Activated CD4-positive, alpha-beta T cell treated with anti-CD3 and anti-CD28 coated beads for 36 hours (primary cell): ENCODE data around the gene GADD45B. TPM values are rescaled to one million over a fixed set of nuclear protein-coding genes. Genes with fewer than 3 reads are reported as not detected.
"Not testable (repeated sequence)": the region's sequence is repeated elsewhere in the genome, so short reads cannot be mapped to it uniquely, and the experiment has no call there.

Source experiments
- ATAC-seq: fragments of 200-7000 bp; cut with Tn5 transposase; one replicate; pipeline ENCODE4 v1.10.0; 2021; ENCODE audit warnings: mild to moderate bottlenecking, moderate library complexity
- CTCF ChIA-PET: fragments of 350-600 bp; sonication (Branson Sonifier 250); formaldehyde crosslinking; loops from one replicate; lab custom pipeline; 2021; ENCODE audit warnings: antibody characterized with exemption; lab: Charles Lee
- POLR2A ChIA-PET: fragments of 350-600 bp; sonication (Branson Sonifier 250); formaldehyde crosslinking; loops from one replicate; lab custom pipeline; 2021; ENCODE audit warnings: antibody characterized with exemption, inconsistent platforms; lab: Charles Lee
- DNase-seq: peaks from one replicate; pipeline ENCODE4 v3.0.0-alpha.2; 2020
- H3K27ac Mint-ChIP-seq: one replicate; pipeline ENCODE4 v1.8.0; 2021; ENCODE audit warnings: mixed read lengths
- H3K27me3 Mint-ChIP-seq: one replicate; pipeline ENCODE4 v1.8.0; 2021; ENCODE audit warnings: mixed read lengths
- H3K36me3 Mint-ChIP-seq: one replicate; pipeline ENCODE4 v1.8.0; 2021; ENCODE audit warnings: low read depth, mixed read lengths
- H3K4me1 Mint-ChIP-seq: one replicate; pipeline ENCODE4 v1.8.0; 2021; ENCODE audit warnings: mixed read lengths
- H3K4me3 Mint-ChIP-seq: one replicate; pipeline ENCODE4 v1.8.0; 2021; ENCODE audit warnings: mild to moderate bottlenecking, moderate library complexity, mixed read lengths
- H3K9me3 Mint-ChIP-seq: one replicate; pipeline ENCODE4 v1.8.0; 2021; ENCODE audit warnings: low read depth, mixed read lengths
- intact Hi-C, 2 experiments: fragments of 100-400 bp; cut with DNase I in 1 of 2; cut with micrococcal nuclease in 1 of 2; formaldehyde crosslinking; loops; one replicate each; pipeline versions ENCODE4 v1.14.2 to v1.15.1; 2022 to 2024; cut with DNase I, micrococcal nuclease
- total RNA-seq, 2 experiments: library from RNA; stranded (reverse); gene quantifications; one replicate each; pipeline ENCODE4 v1.2.3, GENCODE V29; 2021

GADD45B gene
- total RNA-seq, 2 experiments from 2014 or later: 57.7 to 71.2 TPM

- POLR2A ChIA-PET: no interaction called here
Measured at GRCh38 chr19:2490659-2491058, 14.7 kb downstream of the GADD45B start.

GRCh38 chr19:2491130-2491801 lies 15.3 kb downstream of the GADD45B start:
- CTCF ChIA-PET: no interaction called here
- Mint-ChIP-seq H3K4me1 (peaks cover 18% of the 10 kb centered on the region), H3K36me3 (no peaks in the 10 kb centered on the region), H3K27ac (no peak overlapping the region), H3K9me3 (no peaks in the 10 kb centered on the region), H3K4me3 (no peak overlapping the region), H3K27me3 (peaks cover 47% of the 10 kb centered on the region)
- POLR2A ChIA-PET: no interaction called here
- intact Hi-C loops: no loop called here
- ATAC-seq (no peak), DNase-seq (no peak)

More at GRCh38 chr19:2490659-2491058, 14.7 kb downstream of the GADD45B start:
- Mint-ChIP-seq H3K4me1 (peaks cover 14% of the 10 kb centered on the region), H3K27ac (no peak overlapping the region), H3K4me3 (no peak overlapping the region), H3K27me3 (peaks cover 47% of the 10 kb centered on the region), H3K36me3 (no peaks in the 10 kb centered on the region), H3K9me3 (no peaks in the 10 kb centered on the region)
- ATAC-seq: no peak
- DNase-seq: no peak
- intact Hi-C loops: no loop called here
- CTCF ChIA-PET: interaction anchor here (1.2 kb wide), 1 partner anchor 13 kb away, joined by 3 read pairs; no protein-coding TSS in a partner anchor

GRCh38 chr19:2492870-2493269 lies 16.9 kb downstream of the GADD45B start:
- ChIA-PET CTCF (no interaction called here), POLR2A (interaction anchor here (0.6 to 3.3 kb wide), 2 partner anchors 16 to 60 kb away, joined by 3 to 12 read pairs; partner anchors contain the start of gene GADD45B)
- Mint-ChIP-seq H3K4me1 (peaks cover 18% of the 10 kb centered on the region), H3K4me3 (no peak overlapping the region), H3K27me3 (peaks cover 40% of the 10 kb centered on the region), H3K27ac (no peak overlapping the region), H3K9me3 (no peaks in the 10 kb centered on the region), H3K36me3 (no peaks in the 10 kb centered on the region)
- DNase-seq (no peak), ATAC-seq (no peak)
- intact Hi-C loops: no loop called here

GRCh38 chr19:2493448-2493847 lies 17.5 kb downstream of the GADD45B start:
- CTCF ChIA-PET: not testable (repeated sequence)

GRCh38 chr19:2494084-2494446 lies 18.1 kb downstream of the GADD45B start:
- Mint-ChIP-seq H3K27ac (no peak overlapping the region), H3K9me3 (no peaks in the 10 kb centered on the region), H3K27me3 (peaks cover 32% of the 10 kb centered on the region), H3K4me3 (peak overlapping the region; percentile 52), H3K4me1 (peaks cover 16% of the 10 kb centered on the region), H3K36me3 (no peaks in the 10 kb centered on the region)
- ChIA-PET CTCF (no interaction called here), POLR2A (interaction anchor here (3.3 kb wide), 1 partner anchor 17 kb away, joined by 12 read pairs; the partner anchor contains the start of gene GADD45B)
- no peak for DNase-seq
- no peak for ATAC-seq
- intact Hi-C loops: no loop called here

More at GRCh38 chr19:2493448-2493847, 17.5 kb downstream of the GADD45B start:
- ATAC-seq, H3K36me3 Mint-ChIP-seq, H3K9me3 Mint-ChIP-seq, intact Hi-C loops, H3K27ac Mint-ChIP-seq, DNase-seq, H3K4me3 Mint-ChIP-seq: not testable (repeated sequence)
- Mint-ChIP-seq H3K4me1 (peaks cover 18% of the 10 kb centered on the region), H3K27me3 (peaks cover 36% of the 10 kb centered on the region)
- POLR2A ChIA-PET: interaction anchor here (3.3 kb wide), 1 partner anchor 17 kb away, joined by 12 read pairs; the partner anchor contains the start of gene GADD45B

- DNase-seq: peak; percentile 69
- H3K4me1 Mint-ChIP-seq: peaks cover 13% of the 10 kb centered on the region
- POLR2A ChIA-PET: interaction anchor here (3.3 kb wide), 1 partner anchor 18 kb away, joined by 12 read pairs; the partner anchor contains the start of gene GADD45B
- peak; percentile 82 for ATAC-seq
- H3K27ac Mint-ChIP-seq: no peak overlapping the region
- peak overlapping the region; percentile 52 for H3K4me3 Mint-ChIP-seq
- no peaks in the 10 kb centered on the region for H3K36me3 Mint-ChIP-seq
- CTCF ChIA-PET: interaction anchor here (1.0 to 1.3 kb wide), 2 partner anchors 9 to 143 kb away, joined by 3 to 6 read pairs; no protein-coding TSS in a partner anchor
- intact Hi-C loops: no loop called here
- no peaks in the 10 kb centered on the region for H3K9me3 Mint-ChIP-seq
- peaks cover 33% of the 10 kb centered on the region for H3K27me3 Mint-ChIP-seq
Measured at GRCh38 chr19:2494447-2495129, 18.7 kb downstream of the GADD45B start.

- no peak overlapping the region for H3K27ac Mint-ChIP-seq
- H3K36me3 Mint-ChIP-seq: no peaks in the 10 kb centered on the region
- CTCF ChIA-PET: interaction anchor here (1.0 to 1.3 kb wide), 2 partner anchors 9 to 142 kb away, joined by 3 to 6 read pairs; no protein-coding TSS in a partner anchor
- peaks cover 10% of the 10 kb centered on the region for H3K4me1 Mint-ChIP-seq
- intact Hi-C loops: no loop called here
- peaks cover 30% of the 10 kb centered on the region for H3K27me3 Mint-ChIP-seq
- ATAC-seq (peak; percentile 31), DNase-seq (no peak)
- H3K4me3 Mint-ChIP-seq: peak overlapping the region; percentile 30
- POLR2A ChIA-PET: interaction anchor here (3.3 kb wide), 1 partner anchor 18 kb away, joined by 12 read pairs; the partner anchor contains the start of gene GADD45B
- H3K9me3 Mint-ChIP-seq: no peaks in the 10 kb centered on the region
Measured at GRCh38 chr19:2495130-2495641, 19.3 kb downstream of the GADD45B start.

GRCh38 chr19:2495651-2496316 lies 19.9 kb downstream of the GADD45B start:
- H3K4me3 Mint-ChIP-seq: no peak overlapping the region
- ChIA-PET POLR2A (no interaction called here), CTCF (interaction anchor here (1.3 kb wide), 2 partner anchors 118 to 142 kb away, joined by 3 to 4 read pairs; no protein-coding TSS in a partner anchor)
- no peaks in the 10 kb centered on the region for H3K9me3 Mint-ChIP-seq
- H3K27me3 Mint-ChIP-seq: peaks cover 28% of the 10 kb centered on the region
- peaks cover 10% of the 10 kb centered on the region for H3K4me1 Mint-ChIP-seq
- no peak for ATAC-seq
- no peak overlapping the region for H3K27ac Mint-ChIP-seq
- intact Hi-C loops: no loop called here
- no peak for DNase-seq
- H3K36me3 Mint-ChIP-seq: no peaks in the 10 kb centered on the region

GRCh38 chr19:2497186-2497585 lies 21.3 kb downstream of the GADD45B start:
- Mint-ChIP-seq H3K4me3 (no peak overlapping the region), H3K9me3 (no peaks in the 10 kb centered on the region), H3K27ac (no peak overlapping the region), H3K27me3 (peaks cover 22% of the 10 kb centered on the region), H3K4me1 (peaks cover 10% of the 10 kb centered on the region), H3K36me3 (no peaks in the 10 kb centered on the region)
- no peak for DNase-seq
- CTCF ChIA-PET: interaction anchor here (0.6 to 1.3 kb wide), 2 partner anchors 117 to 467 kb away, joined by 3 to 4 read pairs; no protein-coding TSS in a partner anchor
- ATAC-seq: no peak
- POLR2A ChIA-PET: no interaction called here
- intact Hi-C loops: no loop called here

- DNase-seq (no peak), ATAC-seq (no peak)
- Mint-ChIP-seq H3K4me3 (no peak overlapping the region), H3K4me1 (peaks cover 20% of the 10 kb centered on the region), H3K9me3 (no peaks in the 10 kb centered on the region), H3K27me3 (peaks cover 8% of the 10 kb centered on the region), H3K36me3 (no peaks in the 10 kb centered on the region), H3K27ac (no peak overlapping the region)
- POLR2A ChIA-PET: no interaction called here
- CTCF ChIA-PET: no interaction called here
- intact Hi-C loops: no loop called here
Measured at GRCh38 chr19:2500156-2500555, 24.2 kb downstream of the GADD45B start.

- Mint-ChIP-seq H3K27me3 (peaks cover 8% of the 10 kb centered on the region), H3K9me3 (no peaks in the 10 kb centered on the region), H3K4me1 (peaks cover 18% of the 10 kb centered on the region), H3K4me3 (no peak overlapping the region), H3K36me3 (no peaks in the 10 kb centered on the region), H3K27ac (no peak overlapping the region)
- no peak for DNase-seq
- ATAC-seq: no peak
- ChIA-PET POLR2A (no interaction called here), CTCF (no interaction called here)
- intact Hi-C loops: no loop called here
Measured at GRCh38 chr19:2500841-2501261, 24.9 kb downstream of the GADD45B start.
